ENCODE measurements around the gene MSANTD2.
A peak's percentile ranks its signal among the peaks of the same experiment; 100 is the strongest.

- TF ChIP-seq CTCF (IDR thresholded peaks at IDR 0.05) (no peak), EP300 (IDR thresholded peaks at IDR 0.05; ENCODE audit: borderline replicate concordance in 1 of 2, low read depth in 1 of 2, low read length in 1 of 2) (0 out of 4 replicates have a peak, but pooled peaks of 1 of the 2 experiments have one; percentile 8), TAF1 (IDR thresholded peaks at IDR 0.05; ENCODE audit: borderline replicate concordance, low read depth, low read length) (peak; percentile 90; the same call in 1 of the 2 replicates), CHD2 (IDR thresholded peaks at IDR 0.05; ENCODE audit: low read length, partially characterized antibody) (no peak)
These were observed at the start of gene MSANTD2 for GRCh38 chr11:124800226-124800929.

Measured in SK-N-SH (cell line).